ENCODE results near the gene PTGFRN. TPM values are rescaled to one million over a fixed set of nuclear protein-coding genes. Genes with fewer than 3 reads are reported as not detected.

The PTGFRN gene
- total and polyA plus RNA-seq, 2 of the 8 experiments (the other 6 are each of a cell fraction or from before 2014, with no cell fraction given): 13.0 to 32.6 TPM

- Histone ChIP-seq H3K9me3 (ENCODE audit: insufficient read depth in 2 of 2, low read depth in 1 of 2, low read length in 1 of 2) (no peaks in the 10 kb centered on the region), H2BK15ac (ENCODE audit: low read length) (peak overlapping the region; percentile 49; the same call in 1 of the 2 replicates), H3K36me3 (ENCODE audit: control insufficient read depth in 2 of 4, insufficient read depth in 4 of 4, low read length in 3 of 4) (no peaks in the 10 kb centered on the region), H4K20me1 (replicated peaks in 1 of 2; ENCODE audit: control insufficient read depth in 1 of 2, insufficient read depth in 2 of 2, low read length in 2 of 2) (peaks cover 0 to 4% of the 10 kb centered on the region in 2 experiments), H4K8ac (ENCODE audit: extremely low read depth, insufficient read depth, low read length) (no peak overlapping the region), H3K14ac (ENCODE audit: insufficient read length) (no peak overlapping the region), H2BK5ac (ENCODE audit: low read depth, low read length) (no peak overlapping the region; the same call in 1 of the 2 replicates), H3K4me1 (replicated peaks in 1 of 4; ENCODE audit: control insufficient read depth in 3 of 4, insufficient read depth in 4 of 4, low read length in 3 of 4) (peaks cover 0 to 18% (median 13%) of the 10 kb centered on the region in 4 experiments; a peak in 4 of 7 replicates), H3K23ac (ENCODE audit: insufficient read length) (no peak overlapping the region), H3K4me2 (ENCODE audit: insufficient read depth in 1 of 2, low read depth in 2 of 2, low read length in 2 of 2) (peak overlapping the region in 1 of 2 experiments; percentile 85; a peak in 1 of 4 replicates), H3K27ac (ENCODE audit: low read depth, low read length) (no peak overlapping the region), H3K18ac (ENCODE audit: extremely low read depth, low read length) (0 out of 2 replicates have a peak overlapping the region, but pooled peaks have one; percentile 8), H3K4me3 (ENCODE audit: extremely low read depth in 1 of 4, insufficient read depth in 2 of 4, low read depth in 3 of 4, low read length in 4 of 4) (no peak overlapping the region), H2BK12ac (ENCODE audit: low read depth, low read length) (peak overlapping the region; percentile 82; the same call in 1 of the 2 replicates), H3K9ac (replicated peaks in 1 of 4; ENCODE audit: extremely low read depth in 1 of 4, low read depth in 3 of 4, low read length in 3 of 4) (no peak overlapping the region), H3K79me1 (ENCODE audit: low read depth, low read length) (peaks cover 4% of the 10 kb centered on the region; the same call in 1 of the 2 replicates), H2AFZ (ENCODE audit: low read length) (no peak overlapping the region), H3K79me2 (ENCODE audit: control insufficient read depth in 1 of 2, insufficient read depth in 2 of 2, low read length in 2 of 2) (peaks cover 5 to 27% of the 10 kb centered on the region in 2 experiments; a peak in 3 of 4 replicates), H4K91ac (replicated peaks; ENCODE audit: insufficient read length, low read length) (peak overlapping the region; percentile 63), H2AK5ac (ENCODE audit: low read depth, low read length) (no peak overlapping the region), H2BK120ac (replicated peaks; ENCODE audit: low read depth, low read length) (no peak overlapping the region), H3K23me2 (ENCODE audit: low read depth, low read length) (peaks cover 9% of the 10 kb centered on the region), H4K5ac (ENCODE audit: insufficient read length, low read depth, low read length) (no peak overlapping the region), H2BK20ac (ENCODE audit: low read length) (peak overlapping the region; percentile 26; the same call in 1 of the 2 replicates), H3K56ac (replicated peaks; ENCODE audit: insufficient read length, low read depth, low read length) (no peak overlapping the region), H3K27me3 (replicated peaks in 1 of 4; ENCODE audit: control insufficient read depth in 3 of 4, extremely low read depth in 1 of 4, insufficient read depth in 3 of 4, low read length in 3 of 4) (no peaks in the 10 kb centered on the region), H3K4ac (replicated peaks; ENCODE audit: insufficient read length, low read depth, low read length) (no peak overlapping the region)
- WGBS, 2 experiments (ENCODE audit: extremely low coverage in 1 of 2, insufficient coverage in 1 of 2, insufficient read length in 1 of 2, insufficient replicate concordance in 2 of 2, low coverage in 1 of 2, low lambda C conversion rate in 2 of 2, missing lambda C conversion rate in 1 of 2): 82% methylated on average over 6 of the region's 9 CpGs; no CpG with 5 or more reads in 1 of the 2 experiments
- FAIRE-seq (no peak), DNase-seq (ENCODE audit: low read depth in 1 of 2, low spot score in 2 of 2) (no peak)
- POLR2A ChIA-PET (ENCODE audit: partially characterized antibody): no interaction called here
- CTCF ChIA-PET (ENCODE audit: partially characterized antibody): interaction anchor here (1.3 to 3.2 kb wide), 5 partner anchors 9 to 334 kb away, joined by 3 to 14 read pairs (median 4); no protein-coding TSS in a partner anchor
- TF ChIP-seq BACH1 (IDR thresholded peaks at IDR 0.05; ENCODE audit: low read length): no peak
- no peak for TF ChIP-seq RFX5 (IDR thresholded peaks at IDR 0.05; ENCODE audit: borderline replicate concordance, low read depth, low read length)
- no peak for TF ChIP-seq KDM4A (IDR thresholded peaks at IDR 0.05; ENCODE audit: low read depth, low read length, severe bottlenecking)
- no peak for TF ChIP-seq POLR2AphosphoS5 (IDR thresholded peaks at IDR 0.05; ENCODE audit: low read depth, low read length)
- TF ChIP-seq MAX (IDR thresholded peaks at IDR 0.05): no peak
- TF ChIP-seq SIRT6 (IDR thresholded peaks at IDR 0.05; ENCODE audit: low read length): no peak
- TF ChIP-seq CHD1 (IDR thresholded peaks at IDR 0.05; ENCODE audit: low read depth, low read length): no peak
- no peak for TF ChIP-seq HDAC2 (IDR thresholded peaks at IDR 0.05; ENCODE audit: borderline replicate concordance in 1 of 2, low read depth in 2 of 2, low read length in 2 of 2)
- TF ChIP-seq NRF1 (IDR thresholded peaks at IDR 0.05; ENCODE audit: low read depth, low read length): no peak
- TF ChIP-seq RBBP5 (IDR thresholded peaks at IDR 0.05; ENCODE audit: borderline replicate concordance, low read depth, low read length): no peak
- no peak for TF ChIP-seq FOSL1 (IDR thresholded peaks at IDR 0.05; ENCODE audit: insufficient read depth, low read depth, low read length)
- no peak for TF ChIP-seq CBX5 (IDR thresholded peaks at IDR 0.05; ENCODE audit: low read depth, low read length)
- TF ChIP-seq RNF2 (IDR thresholded peaks at IDR 0.05; ENCODE audit: borderline replicate concordance, low read depth, low read length, missing control alignments, poor library complexity, severe bottlenecking): no peak
These were observed 1.4 kb upstream of the PTGFRN start for GRCh38 chr1:116908266-116908665.

Measured in H1 (cell line).